ENCODE data around the gene LAYN. TPM values are rescaled to one million over a fixed set of nuclear protein-coding genes. Genes with fewer than 3 reads are reported as not detected.

The LAYN gene
- total RNA-seq, 2 donors from 2014 or later = 10.6 to 12.8 TPM

DNA sequence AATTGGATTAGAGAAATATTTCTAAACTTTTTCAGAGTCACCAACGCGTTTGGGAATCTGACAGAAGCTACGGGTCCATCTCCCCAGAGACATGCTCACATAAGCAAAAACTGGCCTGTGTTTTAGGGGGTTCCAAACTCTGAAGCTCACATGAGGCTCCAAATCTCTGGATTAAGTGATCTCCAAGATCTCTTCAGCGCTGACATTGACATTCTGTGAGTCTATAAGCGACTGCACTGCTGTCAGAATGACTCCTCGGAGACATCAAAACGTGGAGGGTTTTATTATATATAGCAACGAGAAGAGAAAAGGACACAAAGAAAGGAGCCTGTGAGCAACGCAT lies 61.1 kb downstream of the LAYN start:
- TF ChIP-seq POLR2A (IDR thresholded peaks at IDR 0.05) = no peak
- no peak for TF ChIP-seq POLR2AphosphoS5 (IDR thresholded peaks at IDR 0.05)
- TF ChIP-seq, protein P1, sequence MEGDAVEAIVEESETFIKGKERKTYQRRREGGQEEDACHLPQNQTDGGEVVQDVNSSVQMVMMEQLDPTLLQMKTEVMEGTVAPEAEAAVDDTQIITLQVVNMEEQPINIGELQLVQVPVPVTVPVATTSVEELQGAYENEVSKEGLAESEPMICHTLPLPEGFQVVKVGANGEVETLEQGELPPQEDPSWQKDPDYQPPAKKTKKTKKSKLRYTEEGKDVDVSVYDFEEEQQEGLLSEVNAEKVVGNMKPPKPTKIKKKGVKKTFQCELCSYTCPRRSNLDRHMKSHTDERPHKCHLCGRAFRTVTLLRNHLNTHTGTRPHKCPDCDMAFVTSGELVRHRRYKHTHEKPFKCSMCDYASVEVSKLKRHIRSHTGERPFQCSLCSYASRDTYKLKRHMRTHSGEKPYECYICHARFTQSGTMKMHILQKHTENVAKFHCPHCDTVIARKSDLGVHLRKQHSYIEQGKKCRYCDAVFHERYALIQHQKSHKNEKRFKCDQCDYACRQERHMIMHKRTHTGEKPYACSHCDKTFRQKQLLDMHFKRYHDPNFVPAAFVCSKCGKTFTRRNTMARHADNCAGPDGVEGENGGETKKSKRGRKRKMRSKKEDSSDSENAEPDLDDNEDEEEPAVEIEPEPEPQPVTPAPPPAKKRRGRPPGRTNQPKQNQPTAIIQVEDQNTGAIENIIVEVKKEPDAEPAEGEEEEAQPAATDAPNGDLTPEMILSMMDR (IDR thresholded peaks at IDR 0.05) = no peak
- Histone ChIP-seq H3K9me3 (no peaks in the 10 kb centered on the region), H3K4me3 (peak overlapping the region; percentile 79 to 90), H3K4me1 (replicated peaks) (no peaks in the 10 kb centered on the region), H3K27ac (peak overlapping the region; percentile 96 to 97), H3K27me3 (replicated peaks; ENCODE audit: insufficient read depth) (no peaks in the 10 kb centered on the region), H3K36me3 (no peaks in the 10 kb centered on the region)
- intact Hi-C loops (cut with DNase I) = loop anchor here (5.0 kb wide), 1 partner anchor 126 kb away; no protein-coding TSS in a partner anchor
- 20% methylated on average over 9 of the region's 9 CpGs for WGBS
- DNase-seq (ENCODE audit: low spot score) = no peak

DNA sequence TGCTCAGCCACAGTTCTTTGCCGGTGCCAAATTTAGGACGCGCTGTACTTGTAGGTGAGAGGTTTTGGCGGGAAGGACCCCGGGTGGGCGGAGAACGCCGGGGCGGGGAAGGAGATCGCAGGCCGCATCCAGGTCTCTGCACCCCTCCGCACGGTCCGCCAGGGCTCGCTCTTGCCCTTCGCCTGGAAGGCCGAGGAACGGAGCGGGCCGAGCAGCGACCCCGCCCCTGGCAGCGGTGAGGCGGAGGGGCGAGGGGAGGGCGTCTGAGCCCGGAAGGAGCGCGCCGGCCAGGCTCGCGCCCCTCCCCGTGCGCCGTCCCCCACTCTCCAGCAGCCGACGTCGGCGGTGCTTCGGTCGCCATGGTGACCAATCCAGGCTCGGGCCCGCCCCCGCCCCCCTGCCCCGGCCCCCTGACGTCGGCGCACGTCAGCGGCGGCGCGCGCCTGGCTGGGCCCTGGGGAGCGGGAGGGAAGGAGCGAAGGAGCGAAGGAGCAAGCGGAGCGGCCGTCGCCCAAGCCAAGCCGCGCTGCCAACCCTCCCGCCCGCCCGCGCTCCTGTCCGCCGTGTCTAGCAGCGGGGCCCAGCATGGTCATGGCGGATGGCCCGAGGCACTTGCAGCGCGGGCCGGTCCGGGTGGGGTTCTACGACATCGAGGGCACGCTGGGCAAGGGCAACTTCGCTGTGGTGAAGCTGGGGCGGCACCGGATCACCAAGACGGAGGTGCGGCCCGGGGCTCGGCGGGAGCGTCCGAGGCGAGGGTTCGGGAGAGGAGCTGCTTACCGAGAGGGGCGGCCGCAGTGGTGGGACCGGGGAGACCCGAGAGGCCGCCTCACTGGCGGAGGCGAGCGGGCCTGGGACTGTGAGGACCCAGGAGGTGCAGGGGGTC lies 61.7 kb downstream of the LAYN start, which contains the start of gene SIK2:
SIK2 (plus strand) TSS at position 471 of the 886 bp plus-strand sequence; CDS start at position 586, 115 bp downstream.
- no peaks in the 10 kb centered on the region for H3K27me3 ChIP-seq (replicated peaks; ENCODE audit: insufficient read depth)
- H3K4me3 ChIP-seq = peak within 1 kb of the TSS; percentile 79 to 90
- intact Hi-C loops (cut with DNase I) = loop anchor here (1.0 to 5.0 kb wide), 4 partner anchors 125 to 239 kb away; partner anchors contain the start of gene PPP2R1B
- H3K27ac ChIP-seq = peak within 1 kb of the TSS; percentile 96 to 97
- no peaks in the 10 kb centered on the region for H3K9me3 ChIP-seq
- WGBS = under 1% methylated on average over 65 of the region's 100 CpGs
- TF ChIP-seq POLR2A (IDR thresholded peaks at IDR 0.05) = peak; percentile 53
- TF ChIP-seq, protein P1 (IDR thresholded peaks at IDR 0.05) = peak; percentile 86 to 99 (median 95)
- TF ChIP-seq POLR2AphosphoS5 (IDR thresholded peaks at IDR 0.05) = peak; percentile 75
- no peaks in the 10 kb centered on the region for H3K4me1 ChIP-seq (replicated peaks)
- H3K36me3 ChIP-seq = no peaks in the 10 kb centered on the region
- peak; percentile 94 for DNase-seq (ENCODE audit: low spot score)

DNA sequence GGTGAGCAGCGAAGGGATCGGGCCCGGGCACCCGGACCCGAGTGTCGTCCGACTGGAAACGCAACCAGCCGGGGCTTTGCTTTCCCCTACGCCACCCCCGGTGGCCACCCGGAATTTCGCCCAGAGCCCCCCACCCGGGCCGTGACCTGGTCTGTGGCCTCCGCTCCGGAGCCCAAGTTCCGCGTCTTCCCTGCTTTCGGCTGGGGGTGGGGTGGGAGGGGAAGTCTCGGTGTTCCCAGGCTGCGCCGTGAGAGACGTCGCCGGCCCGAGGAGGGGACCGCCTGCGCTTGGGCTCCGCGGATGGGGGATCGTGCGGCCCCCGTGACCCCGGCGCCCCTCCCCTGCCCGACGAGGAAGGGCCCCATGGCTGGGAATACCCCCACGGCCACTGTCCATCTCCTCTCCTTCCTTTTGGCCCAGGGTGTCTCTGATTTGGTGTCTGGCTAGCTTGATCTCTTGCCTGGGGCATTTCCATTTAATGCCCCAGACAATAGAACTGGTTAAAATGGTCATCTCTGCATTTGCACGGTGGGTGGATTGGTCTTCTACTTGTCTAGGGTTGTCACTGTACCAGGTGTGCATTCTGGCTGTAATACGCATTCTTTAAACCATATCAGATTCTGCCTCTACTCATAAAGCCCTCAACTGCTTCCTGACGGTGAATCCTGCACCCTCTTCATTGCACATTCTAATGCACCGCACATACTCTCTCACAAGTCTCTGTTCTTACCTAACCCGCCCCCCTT lies 62.5 kb downstream of the LAYN start:
- DNase-seq (ENCODE audit: low spot score) = peak; percentile 16
- Histone ChIP-seq H3K27me3 (replicated peaks; ENCODE audit: insufficient read depth) (no peaks in the 10 kb centered on the region), H3K36me3 (no peaks in the 10 kb centered on the region), H3K4me1 (replicated peaks) (no peaks in the 10 kb centered on the region), H3K4me3 (peak overlapping the region; percentile 79 to 90), H3K27ac (peak overlapping the region; percentile 96 to 97), H3K9me3 (no peaks in the 10 kb centered on the region)
- TF ChIP-seq POLR2AphosphoS5 (IDR thresholded peaks at IDR 0.05) = no peak
- intact Hi-C loops (cut with DNase I) = loop anchor here (1.0 to 5.0 kb wide), 4 partner anchors 124 to 238 kb away; partner anchors contain the start of gene PPP2R1B
- under 1% methylated on average over 44 of the region's 44 CpGs for WGBS

DNA sequence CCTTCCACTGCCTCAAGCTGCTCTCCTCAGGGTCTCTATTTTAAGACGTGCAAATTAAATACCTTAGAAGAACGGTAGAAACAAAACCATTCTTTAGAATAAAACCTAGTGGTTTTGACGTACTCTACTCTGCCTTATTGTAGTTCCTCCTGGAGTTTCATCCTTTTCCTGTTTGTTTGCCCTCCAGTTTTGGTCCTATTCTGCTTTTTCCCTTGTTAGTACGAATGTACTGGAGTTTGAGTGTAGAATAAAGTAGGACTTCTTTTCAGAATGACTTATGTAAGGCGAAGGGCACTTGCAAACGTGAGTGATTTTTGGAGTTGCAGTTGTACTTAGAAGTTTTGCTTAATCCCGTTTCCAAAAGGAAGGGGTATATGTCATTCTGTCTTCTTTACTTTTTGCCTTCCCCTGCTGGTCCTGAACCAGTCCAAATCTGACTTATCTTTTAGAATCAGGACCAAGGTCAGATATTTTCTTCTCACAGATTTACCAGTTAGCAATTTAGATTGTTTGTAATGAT lies 63.2 kb downstream of the LAYN start:
- no peaks in the 10 kb centered on the region for H3K4me1 ChIP-seq (replicated peaks)
- intact Hi-C loops (cut with DNase I) = loop anchor here (2.0 to 5.0 kb wide), 3 partner anchors 124 to 237 kb away; partner anchors contain the start of gene PPP2R1B
- TF ChIP-seq, protein P1 (IDR thresholded peaks at IDR 0.05) = peak in 1 of 4 experiments; percentile 6
- TF ChIP-seq POLR2AphosphoS5 (IDR thresholded peaks at IDR 0.05) = no peak
- H3K36me3 ChIP-seq = no peaks in the 10 kb centered on the region
- peak overlapping the region; percentile 79 to 90 for H3K4me3 ChIP-seq
- H3K27ac ChIP-seq = peak overlapping the region; percentile 96 to 97
- no peak for DNase-seq (ENCODE audit: low spot score)
- no peaks in the 10 kb centered on the region for H3K9me3 ChIP-seq
- no peaks in the 10 kb centered on the region for H3K27me3 ChIP-seq (replicated peaks; ENCODE audit: insufficient read depth)
- WGBS = 13% methylated on average over 7 of the region's 7 CpGs
